HFF-Myc (cell line): ENCODE measurements around the gene PDE4C.
"Not testable (repeated sequence)": the region's sequence is repeated elsewhere in the genome, so short reads cannot be mapped to it uniquely, and the experiment has no call there.

Source experiments
- DNase-seq: peaks from one replicate; pipeline ENCODE4 v3.0.0-alpha.2; 2011; ENCODE audit warnings: low read depth; ENCODE audit errors: extremely low read depth
- H3K4me3 ChIP-seq: replicated peaks from 2 replicates; pipeline ENCODE4 v1.5.1; 2011; ENCODE audit warnings: low read depth, mild to moderate bottlenecking, control low read depth, low read length
- TF ChIP-seq, protein P1 (sequence below): IDR thresholded peaks from 2 replicates; pipeline ENCODE4 v1.5.1; 2012; ENCODE audit warnings: mild to moderate bottlenecking, low read depth, low read length, control low read depth; ENCODE audit errors: missing control alignments

The PDE4C gene

DNA sequence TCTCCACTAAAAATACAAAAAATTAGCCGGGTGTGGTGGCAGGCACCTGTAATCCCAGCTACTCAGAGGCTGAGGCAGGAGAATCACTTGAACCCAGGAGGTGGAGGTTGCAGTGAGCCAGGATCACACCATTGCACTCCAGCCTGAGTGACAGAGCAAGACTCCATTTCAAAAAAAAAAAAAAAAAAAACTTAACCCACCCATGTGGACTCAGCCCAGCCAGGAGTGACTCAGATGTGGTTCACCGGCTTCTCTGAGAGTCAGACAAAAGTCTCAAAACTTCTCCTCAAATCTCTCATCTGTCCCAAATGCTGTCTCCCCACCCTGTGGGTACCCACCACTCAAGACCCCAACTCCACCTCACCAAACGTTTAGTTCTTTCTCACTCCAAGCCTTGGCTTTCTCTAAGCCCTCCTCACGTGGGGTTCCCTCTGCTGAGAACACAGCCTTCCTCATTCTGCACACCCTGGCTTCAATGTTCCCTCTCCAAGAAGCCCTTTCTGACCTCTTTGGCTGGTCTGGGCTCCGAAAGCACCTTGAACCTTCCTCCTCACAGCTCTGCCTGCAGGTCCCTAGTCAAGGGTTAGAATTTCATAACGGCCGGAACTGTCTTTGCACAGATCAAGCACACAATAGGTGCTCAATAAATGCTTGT, 11.3 kb downstream of the PDE4C start:
- TF ChIP-seq, protein P1, sequence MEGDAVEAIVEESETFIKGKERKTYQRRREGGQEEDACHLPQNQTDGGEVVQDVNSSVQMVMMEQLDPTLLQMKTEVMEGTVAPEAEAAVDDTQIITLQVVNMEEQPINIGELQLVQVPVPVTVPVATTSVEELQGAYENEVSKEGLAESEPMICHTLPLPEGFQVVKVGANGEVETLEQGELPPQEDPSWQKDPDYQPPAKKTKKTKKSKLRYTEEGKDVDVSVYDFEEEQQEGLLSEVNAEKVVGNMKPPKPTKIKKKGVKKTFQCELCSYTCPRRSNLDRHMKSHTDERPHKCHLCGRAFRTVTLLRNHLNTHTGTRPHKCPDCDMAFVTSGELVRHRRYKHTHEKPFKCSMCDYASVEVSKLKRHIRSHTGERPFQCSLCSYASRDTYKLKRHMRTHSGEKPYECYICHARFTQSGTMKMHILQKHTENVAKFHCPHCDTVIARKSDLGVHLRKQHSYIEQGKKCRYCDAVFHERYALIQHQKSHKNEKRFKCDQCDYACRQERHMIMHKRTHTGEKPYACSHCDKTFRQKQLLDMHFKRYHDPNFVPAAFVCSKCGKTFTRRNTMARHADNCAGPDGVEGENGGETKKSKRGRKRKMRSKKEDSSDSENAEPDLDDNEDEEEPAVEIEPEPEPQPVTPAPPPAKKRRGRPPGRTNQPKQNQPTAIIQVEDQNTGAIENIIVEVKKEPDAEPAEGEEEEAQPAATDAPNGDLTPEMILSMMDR, result no peak
- no peak overlapping the region for H3K4me3 ChIP-seq
- DNase-seq, result no peak

DNA sequence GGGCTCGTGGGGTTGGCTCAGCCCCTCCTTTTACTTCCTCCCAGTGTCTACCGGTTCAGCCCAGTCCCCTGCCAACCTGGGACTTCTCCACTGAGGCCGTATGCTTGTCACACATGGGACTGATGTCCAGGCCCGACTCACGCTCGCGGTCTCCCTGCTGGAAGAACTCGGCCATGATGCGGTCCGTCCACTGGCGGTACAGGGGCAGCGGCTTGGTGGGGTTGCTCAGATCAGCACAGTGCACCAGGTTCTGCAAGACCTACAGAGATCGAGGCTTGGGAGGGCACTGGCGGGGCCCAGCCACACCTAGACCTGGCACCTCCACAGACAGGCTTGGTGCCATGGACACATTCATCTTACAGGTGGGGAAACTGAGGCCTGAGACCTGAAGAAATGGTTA, 14.6 kb downstream of the PDE4C start:
- no peak overlapping the region for H3K4me3 ChIP-seq
- DNase-seq, result no peak
- TF ChIP-seq, protein P1, result no peak

DNA sequence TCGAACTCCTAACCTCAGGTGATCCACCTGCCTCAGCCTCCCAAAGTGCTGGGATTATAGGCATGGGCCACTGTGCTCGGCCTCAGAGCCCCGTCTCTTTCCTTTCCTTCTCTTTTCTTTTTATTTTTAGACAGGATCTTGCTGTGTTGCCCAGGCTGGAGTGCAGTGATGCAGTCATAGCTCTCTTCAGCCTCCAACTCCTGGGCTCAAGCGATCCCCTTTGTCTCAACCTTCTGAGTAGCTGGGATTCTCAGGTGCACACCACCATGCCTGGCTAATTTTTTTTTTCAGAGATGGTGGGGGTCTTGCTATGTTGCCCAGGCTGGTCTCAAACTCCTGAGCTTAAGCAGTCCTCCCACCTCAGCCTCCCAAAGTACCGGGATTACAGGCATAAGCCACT, 16.3 kb downstream of the PDE4C start:
- DNase-seq, H3K4me3 ChIP-seq: not testable (repeated sequence)

DNA sequence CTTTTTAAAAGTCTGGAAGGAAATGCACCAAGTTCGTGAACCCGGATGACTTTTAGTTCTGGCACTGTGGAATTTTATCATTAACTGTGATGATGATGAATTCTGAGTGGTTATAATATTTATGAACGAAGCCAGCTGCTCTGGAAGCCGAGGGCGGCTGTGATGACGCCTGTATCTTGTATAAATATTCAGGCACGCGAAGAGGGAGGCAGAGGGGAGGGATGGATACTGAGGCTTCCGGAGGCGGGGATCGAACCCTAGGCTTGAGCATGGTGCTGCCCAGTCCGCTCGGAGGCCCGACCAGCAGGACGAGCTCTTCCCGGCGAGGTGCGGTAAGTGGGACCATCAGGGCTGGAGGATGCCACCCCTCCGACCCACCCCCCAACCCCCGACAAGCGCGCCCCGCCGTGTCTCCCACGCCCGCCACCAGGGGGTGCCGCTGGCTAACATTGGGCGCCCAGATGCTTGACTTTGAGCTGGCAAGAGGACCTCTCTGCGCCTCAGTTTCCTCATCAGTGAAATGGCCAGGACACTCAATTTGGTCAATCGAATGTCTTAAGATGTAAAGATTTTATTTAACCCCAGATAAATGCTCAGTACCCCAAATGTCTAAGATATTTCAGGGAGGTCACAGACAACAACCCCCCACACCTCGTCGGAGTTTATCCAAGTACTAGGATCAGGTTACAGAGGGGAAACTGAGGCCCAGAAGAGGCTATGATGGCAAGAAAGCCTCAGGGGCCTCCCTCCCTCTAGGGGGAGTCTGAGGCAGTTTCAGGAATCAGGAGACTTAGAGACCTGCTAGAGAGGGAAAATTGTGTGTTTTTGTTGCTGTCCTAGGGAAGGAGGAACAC, 17.9 kb downstream of the PDE4C start:
- TF ChIP-seq, protein P1, result peak; percentile 61
- no peak overlapping the region for H3K4me3 ChIP-seq
- DNase-seq, result no peak

DNA sequence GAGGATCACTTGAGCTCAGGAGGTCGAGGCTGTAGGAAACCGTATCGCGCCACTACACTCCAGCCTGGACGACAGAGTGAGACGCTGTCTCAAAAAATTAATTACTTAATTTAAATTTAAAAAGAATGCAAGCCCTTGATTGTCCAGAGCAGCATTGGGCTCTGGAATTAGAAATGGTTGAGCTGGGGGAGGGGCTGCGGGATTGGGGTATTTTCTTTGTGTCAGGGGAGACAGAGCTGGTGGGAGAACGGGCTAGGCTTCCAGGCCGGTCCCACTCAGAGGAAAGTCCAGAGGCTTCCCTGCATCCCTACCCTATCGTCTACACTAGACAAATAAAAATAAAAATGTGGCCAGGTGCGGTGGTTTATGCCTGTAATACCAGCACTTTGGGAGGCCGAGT, 20.2 kb downstream of the PDE4C start:
- DNase-seq, result no peak
- no peak overlapping the region for H3K4me3 ChIP-seq
- TF ChIP-seq, protein P1, result no peak

DNA sequence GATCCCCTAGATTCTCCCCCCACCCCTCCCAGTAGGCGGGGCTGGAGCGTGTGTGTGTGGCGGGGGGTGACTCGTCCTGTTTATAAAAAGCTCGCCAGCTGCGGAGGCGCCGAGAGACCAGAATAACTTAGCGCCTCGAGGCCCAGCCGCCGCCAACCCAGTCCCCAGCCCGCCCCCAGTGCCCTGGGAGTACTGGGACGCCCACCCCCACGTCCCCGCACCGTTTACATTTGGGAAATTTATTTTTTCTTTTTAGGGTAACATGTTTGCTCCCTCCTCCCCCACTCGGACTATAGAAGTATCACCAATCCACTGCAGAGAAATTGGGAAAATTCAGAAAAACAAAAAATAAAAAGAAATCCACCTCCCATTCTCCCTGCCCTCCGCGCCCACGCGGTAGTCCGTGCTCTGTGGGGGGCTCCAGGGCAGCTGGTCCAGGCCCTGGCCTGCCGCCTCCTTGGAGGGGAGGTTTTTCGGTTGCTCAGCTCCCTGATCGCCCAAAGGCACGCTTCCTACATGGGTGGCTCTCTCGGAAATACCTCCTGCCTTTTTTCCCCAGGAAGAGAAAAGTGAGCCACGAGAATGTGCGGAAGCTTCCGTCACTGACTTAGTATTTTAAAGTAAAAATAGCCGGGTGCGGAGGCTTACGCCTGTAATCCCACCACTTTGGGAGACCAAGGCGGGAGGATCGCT, 20.9 kb downstream of the PDE4C start:
- TF ChIP-seq, protein P1, result no peak
- DNase-seq, result no peak
- H3K4me3 ChIP-seq, result peak overlapping the region; percentile 48
